PFSK-1 (cell line): Measurements from ENCODE around the gene SCN2B.

Experiments used
- POLR2AphosphoS5 ChIP-seq: IDR thresholded peaks from 2 replicates; pipeline ENCODE4 v1.6.1; 2012; ENCODE audit warnings: low read depth, mild to moderate bottlenecking, control low read depth, low read length, moderate library complexity
- SIN3A ChIP-seq: IDR thresholded peaks from 2 replicates; pipeline ENCODE4 v1.6.1; 2012; ENCODE audit warnings: mild to moderate bottlenecking, low read length, moderate library complexity, borderline replicate concordance; ENCODE audit not compliant: insufficient read depth
- TAF1 ChIP-seq: IDR thresholded peaks from 2 replicates; pipeline ENCODE4 v1.6.1; 2012; ENCODE audit warnings: low read length, control low read depth, borderline replicate concordance; ENCODE audit not compliant: insufficient read depth

DNA sequence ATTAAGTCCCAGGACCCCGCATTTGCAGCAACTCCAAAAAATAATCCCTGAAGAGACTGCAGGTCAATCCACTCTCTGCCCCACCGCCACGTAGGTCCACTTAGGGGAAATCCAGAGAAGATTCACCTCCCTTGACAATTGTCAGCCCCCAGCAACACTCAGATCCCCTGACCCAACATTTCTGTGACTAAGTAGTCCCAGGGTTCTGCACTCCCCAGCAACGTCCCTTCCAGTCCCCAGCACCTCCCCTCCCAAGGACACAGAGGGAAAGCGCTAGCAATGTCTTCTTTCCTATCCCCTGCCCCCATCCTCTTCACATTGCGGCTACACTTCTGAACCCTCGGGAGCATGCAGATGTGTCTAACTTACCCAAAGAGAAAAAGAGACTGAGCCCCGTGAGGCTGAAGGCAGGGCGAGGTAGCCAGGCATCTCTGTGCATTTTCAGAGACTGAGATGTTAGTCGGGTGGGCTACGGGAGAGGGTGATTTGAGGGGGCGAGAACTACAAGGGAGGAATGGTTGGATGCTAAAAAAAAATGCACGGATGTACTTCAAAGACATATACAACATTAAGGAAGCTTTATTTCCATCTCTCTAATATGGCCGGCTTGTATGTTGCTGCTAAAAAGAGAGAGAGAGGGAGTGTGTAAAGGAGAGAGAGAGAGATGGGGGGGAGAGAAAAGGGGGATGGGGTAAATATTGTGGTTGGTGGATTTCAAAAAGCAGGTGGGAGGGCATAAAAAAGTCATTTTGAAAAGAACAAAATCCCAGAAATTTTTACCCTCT lies at the start of gene SCN2B:
- TF ChIP-seq POLR2AphosphoS5: no peak
- TF ChIP-seq TAF1: no peak
- TF ChIP-seq SIN3A: no peak
